Measurements from ENCODE around the gene HS3ST6.
"Not testable (repeated sequence)": the region's sequence is repeated elsewhere in the genome, so short reads cannot be mapped to it uniquely, and the experiment has no call there.

Gene HS3ST6

DNA sequence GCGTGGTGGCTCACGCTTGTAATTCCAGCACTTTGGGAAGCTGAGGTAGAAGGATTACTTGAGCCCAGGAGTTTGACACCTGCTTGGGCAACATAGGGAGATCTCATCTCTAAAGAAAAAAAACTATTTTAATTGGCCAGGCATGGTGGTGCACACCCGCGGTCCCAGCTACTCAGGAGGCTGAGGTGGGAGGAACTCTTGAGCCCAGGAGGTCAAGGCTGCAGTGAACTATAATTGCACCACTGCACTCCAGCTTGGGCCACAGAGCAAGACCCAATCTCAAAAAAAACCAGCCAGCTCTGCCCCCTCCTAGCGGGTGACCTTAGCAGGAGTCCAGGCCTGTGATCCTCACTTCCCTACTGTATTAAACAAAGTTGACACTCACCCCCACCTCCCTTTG lies 5.9 kb upstream of the HS3ST6 start:
- no peak for DNase-seq

DNA sequence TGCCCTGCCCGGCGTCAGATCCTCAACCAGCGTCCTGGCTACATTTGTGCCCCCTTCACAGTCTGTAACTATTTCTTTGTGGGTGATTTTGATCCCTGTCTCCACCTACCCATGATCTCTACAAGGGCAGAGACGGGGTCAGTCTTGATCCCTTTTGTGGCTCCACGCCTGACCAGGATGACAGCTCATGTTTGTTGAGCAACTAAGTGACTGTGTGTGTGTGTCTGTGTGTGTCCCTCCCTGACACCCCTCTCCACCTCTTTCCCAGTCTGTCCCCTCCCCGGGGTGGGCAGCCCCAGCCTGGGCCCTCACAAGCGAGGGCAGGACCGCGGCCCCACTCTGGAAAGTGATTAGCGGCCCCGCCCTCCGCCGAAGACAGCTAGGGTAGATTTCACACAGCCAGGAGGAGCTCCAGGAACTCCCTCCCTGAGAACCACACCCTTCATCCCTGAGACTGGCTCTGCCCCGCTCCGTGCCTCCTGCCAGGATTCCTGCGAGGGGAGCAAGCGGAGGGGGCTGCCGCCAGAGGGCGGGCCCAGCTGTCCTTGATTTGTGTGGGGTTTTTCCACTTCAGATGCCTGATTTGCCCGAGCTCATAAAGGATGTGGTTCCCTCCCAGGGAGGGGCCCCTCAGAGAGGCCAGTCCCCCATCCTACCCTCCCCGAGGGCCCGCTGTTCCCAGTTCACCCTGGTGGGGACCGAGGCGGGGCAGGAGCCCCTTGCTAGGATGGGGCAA lies 5.3 kb upstream of the HS3ST6 start:
- DNase-seq: no peak

DNA sequence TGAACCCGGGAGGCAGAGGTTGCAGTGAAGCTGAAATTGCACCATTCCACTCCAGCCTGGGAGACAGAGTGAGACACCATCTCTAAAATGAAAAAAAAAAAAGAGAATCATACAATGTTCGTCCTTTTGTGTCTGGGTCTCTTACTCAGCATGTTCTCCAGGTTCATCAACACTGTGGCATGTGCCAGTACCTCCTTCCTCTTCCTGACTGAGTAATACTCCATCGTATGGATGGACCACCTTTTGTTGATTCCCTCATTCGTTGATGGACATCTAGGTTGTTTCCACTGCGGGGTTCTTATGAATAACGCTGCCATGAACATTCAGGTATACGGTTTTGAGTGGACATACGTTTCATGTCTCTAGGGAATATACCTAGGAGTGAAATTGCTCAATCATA lies 4.1 kb upstream of the HS3ST6 start:
- no peak for DNase-seq

DNA sequence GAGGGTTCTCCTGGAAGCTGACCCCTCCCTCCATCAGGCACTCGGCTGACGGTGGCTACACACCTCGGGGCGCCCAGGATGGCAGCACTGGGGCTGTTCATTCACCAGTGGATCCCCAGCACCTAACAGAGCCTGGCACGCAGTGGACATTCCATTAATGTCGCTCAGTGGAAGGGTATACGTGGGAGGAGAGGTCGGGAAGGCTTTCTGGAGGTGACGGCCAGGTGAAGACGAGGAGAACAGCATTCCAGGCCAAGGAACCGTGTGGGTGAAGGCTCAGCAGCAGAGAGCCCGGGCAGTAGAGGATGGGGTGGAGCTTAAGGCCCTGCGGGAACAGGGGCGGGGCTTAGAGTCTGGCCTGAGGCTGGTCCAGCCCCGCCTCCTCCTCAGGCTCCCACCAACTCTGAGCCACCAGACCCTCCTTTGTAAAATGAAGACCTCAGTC lies 2.5 kb upstream of the HS3ST6 start:
- no peak for DNase-seq

DNA sequence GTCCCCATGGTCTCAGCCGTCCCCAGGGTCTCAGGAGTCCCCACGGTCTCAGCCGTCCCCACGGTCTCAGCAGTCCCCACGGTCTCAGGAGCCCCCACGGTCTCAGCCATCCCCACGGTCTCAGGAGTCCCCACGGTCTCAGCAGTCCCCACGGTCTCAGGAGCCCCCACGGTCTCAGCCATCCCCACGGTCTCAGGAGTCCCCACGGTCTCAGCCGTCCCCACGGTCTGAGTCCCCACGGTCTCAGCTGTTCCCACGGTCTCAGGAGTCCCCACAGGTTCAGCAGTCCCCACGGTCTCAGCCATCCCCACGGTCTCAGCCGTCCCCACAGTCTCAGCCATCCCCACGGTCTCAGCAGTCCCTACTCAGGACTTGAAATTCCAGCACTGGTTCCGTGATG lies 1.9 kb upstream of the HS3ST6 start:
- not testable (repeated sequence) for DNase-seq

DNA sequence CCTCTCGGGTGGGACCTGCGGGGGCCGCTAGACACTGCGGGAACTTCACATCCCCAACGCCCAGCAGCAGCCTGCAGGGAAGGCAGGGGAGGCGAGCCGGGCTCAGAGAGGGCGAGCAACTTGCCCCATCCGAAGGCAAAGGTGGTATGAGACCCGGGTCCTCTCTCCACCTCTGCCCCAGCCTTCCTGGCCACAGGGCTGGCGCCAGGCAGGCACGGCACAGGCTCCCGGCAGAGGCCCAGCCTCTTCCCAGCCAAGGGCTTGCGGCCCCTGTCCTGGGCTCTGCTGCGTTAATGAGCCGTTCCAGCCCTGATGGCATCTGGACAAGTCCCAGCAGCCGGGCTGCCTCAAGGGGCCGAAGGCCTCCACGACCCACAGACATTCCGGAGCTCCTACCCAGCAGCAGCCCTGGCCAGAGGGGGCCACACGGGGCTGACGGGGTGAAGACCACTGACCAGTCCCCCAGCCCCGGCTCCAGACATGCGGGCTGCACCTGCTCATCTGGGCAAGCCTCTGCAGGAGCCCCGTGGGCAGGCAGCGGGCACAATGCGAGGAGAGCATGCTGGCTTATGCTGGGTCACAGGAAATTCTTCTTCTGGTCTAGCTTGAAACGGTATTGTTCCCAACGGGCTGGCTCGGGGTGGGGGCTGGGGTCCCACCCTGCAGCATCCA lies 1.2 kb upstream of the HS3ST6 start:
- no peak for DNase-seq

DNA sequence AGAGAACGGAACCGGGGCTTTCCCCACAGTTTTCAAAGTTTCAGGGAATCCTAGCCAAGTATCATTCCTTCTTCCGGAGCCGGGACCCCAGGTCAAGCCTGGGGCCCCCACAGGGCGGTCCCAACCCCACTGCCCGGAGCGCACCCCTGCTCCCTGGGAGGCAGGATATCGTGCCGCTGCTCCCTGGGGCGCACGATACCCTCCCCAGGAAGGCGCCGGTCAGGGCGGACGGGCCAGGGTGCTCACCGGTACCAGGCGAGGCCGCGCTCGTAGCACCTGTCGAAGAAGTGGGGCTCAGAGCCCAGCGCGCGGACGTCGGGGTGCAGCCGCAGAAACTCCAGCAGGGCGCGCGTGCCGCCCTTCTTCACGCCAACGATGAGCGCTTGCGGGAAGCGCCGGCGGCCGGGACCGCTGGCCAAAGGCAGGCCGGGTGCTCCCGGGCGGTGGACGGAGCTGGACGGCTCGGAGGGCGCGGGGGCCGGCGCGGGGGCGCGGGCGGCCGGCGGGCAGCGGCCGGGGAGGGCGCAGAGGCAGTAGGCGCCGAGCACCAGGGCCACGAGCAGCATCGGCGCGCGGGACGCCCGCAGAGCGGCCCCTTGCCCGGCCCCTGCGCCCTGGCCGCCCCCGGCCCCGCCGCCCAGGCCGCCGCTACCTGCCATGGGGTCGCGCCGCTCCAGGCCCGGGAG lies 407 bp downstream of the HS3ST6 start:
- DNase-seq: no peak

DNA sequence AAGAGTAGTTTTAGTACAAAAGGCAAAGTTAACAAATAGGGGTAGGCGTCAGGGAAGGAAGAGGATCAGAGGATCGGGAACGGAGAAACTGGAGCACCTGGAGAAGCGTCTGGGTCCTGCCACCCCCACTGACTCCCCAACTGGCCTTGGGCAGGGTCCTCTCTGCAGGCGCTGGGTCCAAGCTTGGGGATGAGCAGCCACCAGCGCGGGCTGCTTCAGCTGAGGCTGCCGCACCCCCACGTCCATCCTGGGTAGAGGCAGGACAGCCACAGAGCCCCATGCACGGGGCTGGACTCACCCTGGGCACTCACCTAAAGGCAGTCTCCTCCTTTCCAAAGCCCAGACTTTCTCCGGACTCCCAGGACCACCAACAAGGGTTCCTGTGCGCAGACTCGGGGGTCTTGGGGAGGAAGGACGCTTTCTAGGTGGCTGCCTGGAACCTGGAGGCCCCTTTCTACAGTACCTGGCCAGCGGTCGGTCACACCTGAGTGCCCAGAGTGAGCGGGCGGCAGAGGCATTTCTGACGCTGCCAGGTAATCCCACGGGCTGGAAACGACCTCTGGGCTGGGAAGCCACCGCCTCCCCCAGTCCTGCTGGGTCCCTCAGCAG lies 1.1 kb downstream of the HS3ST6 start:
- DNase-seq: no peak

DNA sequence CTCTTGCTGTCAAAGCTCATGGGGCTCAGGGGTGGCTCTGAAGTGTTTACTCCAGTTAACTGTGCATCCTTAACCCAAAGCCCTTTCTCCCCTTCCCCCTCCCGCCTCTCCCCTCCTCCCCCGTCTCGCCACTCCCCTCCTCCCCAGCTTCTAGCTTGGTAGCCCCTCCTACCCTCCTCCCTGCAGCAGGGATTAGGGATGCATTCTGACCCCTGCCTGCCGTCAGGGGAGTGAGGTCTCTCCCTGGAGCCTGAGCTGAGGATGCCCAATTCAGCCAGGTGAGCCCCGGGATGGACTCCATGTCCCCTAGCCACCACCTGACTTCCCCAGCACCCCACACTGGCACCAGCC lies 1.6 kb downstream of the HS3ST6 start:
- no peak for DNase-seq

DNA sequence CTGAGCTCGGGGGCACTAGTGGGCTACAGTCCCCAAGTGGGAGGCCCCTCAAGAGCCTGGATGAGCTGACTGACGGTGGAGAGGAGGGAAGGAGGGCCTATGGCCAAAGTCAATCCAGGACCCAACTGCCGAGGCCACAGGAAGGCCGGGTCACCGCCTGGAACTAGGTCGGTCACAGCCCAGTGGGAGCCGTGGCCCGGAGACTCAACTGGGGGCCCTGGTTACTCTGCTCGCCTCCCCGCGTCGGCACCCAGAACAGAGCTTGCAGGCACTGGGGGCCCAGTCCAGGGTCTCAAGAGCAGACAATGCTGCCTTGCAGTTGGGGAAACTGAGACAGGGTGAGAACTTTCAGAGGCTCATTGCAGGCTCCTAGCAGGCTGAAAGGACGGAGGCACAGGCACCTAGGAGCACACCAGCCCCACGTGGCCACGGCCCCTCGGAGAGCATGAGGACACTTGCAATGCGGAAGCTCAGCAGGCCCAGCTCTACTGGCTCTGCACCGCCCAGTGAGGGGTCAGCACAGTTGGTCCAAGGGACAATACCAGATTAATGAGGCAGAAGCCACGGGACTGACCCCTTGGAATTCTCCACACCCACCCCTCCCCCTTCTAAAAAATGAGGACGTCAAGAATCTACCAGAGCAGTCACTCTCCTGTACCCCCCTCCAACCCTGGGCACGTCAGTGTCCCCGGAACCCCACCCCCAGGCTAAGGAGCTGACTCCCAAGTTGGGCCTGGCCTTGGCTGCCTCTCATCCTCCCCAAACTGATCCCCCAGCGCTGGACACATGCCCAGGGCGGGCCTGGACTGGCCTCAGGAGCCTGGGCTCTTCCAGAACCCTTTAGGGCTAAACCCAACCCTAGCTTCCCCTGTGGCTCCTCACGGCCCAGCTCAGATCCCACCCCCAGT lies 2.2 kb downstream of the HS3ST6 start:
- DNase-seq: no peak

DNA sequence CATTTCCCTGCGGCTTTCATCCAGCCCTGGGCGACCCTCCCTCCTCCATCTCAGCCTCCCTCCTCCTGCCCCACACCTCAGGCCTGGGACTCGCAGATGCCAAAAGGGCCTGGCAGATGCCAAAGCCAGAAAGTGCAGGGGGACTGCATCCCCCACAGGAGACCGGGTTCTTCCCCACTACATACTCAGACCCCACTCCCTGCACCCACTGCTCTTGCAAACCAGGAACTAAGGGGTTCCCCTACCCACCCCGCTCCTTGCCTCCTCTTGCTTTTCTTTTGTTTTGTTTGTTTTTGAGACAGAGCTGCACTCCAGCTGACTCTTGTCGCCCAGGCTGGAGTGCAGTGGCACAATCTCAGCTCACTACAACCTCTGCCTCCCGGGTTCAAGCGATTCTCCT lies 3.2 kb downstream of the HS3ST6 start:
- no peak for DNase-seq

DNA sequence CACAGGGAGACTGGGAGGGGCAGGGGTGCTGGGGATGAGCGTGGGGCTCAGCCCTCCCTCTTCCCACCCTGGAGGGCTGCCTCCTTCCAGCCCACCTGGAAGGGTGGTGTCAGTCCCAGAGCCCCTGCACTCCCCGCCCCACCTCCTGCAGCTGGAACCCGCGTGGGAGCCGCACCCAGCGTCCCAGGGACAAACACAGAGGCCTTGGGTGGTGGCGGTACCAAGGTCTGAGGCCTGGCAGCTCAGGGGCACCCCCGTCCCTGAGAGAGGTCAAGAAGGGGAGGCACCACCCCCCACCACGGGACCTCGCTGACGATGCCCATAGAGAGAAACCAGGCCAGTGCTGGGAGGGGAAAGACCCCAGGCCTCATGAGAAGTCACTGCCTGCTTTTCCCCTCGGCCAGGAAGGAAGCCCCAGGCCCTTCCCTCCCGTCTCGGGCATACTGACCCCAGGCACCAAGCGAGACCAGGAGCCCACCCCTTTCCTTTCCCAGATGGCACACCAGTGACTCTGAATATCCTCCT lies 4.1 kb downstream of the HS3ST6 start:
- DNase-seq: no peak

DNA sequence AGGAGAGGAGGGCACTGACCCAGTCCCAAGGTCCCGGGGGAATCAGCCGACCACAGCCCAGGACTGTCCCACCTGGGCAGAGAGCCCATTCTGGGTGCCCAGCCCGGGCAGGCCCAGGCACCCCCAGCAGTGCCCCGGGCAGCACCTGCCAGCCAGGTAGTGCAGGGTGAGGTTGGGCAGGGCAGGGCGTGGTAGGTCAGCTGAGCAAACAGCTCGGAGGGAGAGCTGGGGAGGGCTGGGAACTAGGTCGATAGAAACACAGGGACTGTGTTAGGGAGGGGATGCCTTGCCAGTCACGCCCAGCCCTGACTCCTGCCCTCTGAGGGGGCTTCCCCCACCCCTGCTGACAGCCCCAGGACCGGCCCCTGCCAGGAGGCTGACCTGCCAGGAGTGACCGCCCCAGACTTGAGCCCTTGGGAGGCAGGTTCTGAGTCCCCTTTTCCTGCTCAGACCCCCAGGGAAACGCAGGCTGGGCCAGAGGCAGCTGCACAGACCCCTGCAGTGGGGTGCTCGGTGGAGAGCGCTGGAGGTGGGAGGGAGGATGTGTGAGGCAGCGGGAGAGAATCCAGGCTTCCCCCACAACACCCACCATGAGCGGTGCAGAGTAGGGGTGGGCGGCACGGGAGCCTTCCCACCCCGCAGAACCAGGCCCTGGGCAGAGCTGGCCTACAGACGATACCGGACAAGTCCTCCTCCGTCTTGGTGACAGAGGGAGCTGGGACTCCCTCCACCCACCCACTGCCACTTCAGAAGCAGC lies 4.7 kb downstream of the HS3ST6 start:
- DNase-seq: no peak

DNA sequence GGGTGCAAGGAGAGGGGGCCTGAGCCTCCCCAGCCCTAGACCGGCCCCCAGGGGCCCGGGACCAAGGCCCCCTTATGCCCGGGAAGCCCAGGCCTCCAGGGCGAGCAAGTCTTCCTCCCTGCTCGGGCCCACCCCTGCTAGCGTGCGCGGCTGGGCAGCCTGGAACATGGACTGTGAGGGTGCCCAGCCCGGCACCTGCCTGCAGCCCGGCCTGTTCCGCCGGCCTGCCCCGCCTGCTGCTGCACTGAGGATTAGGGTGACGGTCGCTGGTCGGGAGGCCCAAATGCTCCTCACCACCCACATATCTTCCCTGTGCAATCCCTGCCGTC lies 6.0 kb downstream of the HS3ST6 start:
- no peak for DNase-seq

DNA sequence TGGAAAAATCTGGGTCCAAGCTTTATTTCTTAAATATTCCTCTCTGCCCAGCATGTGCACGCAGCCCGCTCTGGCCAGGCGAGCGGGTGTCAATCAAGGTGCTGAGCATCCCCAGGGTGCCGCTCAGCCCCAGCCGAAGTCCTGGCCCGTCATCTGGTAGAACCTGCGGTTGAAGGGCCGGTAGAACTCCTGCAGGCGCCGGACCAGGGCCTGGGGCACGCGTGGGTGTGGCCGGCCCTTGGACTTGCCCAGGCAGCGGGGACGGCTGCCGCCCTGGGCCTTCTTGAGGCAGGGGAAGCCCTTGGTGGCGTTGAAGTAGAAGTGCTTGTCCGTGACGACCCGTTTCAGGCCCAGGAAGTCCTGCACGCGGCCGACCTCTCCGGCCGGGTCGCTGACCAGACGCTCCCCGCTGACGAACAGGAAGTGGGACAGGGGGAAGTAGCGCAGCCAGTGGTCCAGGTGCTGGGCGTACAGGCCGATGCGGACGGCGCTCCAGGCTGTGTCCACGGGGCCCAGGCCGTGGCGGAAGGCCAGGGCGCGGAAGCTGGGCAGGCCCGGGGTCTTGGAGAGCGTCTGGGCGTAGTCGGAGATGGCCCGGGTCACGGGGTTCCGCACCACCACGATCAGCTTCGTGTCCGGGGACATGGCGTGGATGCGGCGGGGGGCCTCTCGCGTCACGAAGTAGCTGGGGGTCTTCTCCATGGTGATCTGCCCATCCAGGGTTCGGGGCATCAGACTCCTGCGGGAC lies 6.6 kb downstream of the HS3ST6 start:
- DNase-seq: no peak

DNA sequence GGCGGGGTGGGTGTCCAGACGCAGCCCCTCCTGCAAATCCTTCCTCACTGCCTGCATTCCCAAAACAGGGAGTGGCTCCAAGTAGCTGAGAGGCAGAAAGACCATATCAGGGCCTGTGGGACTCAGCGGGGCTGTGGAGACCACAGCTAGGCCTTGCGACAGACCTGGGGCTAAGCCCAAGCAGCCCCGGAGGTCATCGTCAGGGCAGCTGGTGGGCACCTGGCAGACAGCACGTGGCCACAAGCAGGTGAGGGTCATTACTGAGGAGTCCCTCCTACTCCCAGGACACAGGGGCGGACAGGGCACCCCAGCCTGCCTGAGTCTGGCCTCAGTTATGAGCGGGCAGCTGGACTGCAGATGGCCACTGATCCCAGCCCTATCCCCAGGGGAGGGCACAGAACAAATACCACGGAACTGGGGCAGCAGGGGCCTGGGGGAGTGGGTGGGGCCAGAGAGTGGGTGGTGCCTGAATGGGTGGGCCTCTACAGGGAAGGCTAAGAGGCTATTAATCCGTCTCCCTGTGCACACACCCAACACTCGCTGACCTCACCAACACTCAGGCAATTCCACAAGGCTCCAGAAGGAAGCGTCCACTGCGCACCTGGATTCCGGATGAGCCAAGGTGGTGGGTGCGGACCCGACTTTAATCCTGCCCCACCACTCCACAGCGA lies 8.5 kb downstream of the HS3ST6 start:
- no peak for DNase-seq

DNA sequence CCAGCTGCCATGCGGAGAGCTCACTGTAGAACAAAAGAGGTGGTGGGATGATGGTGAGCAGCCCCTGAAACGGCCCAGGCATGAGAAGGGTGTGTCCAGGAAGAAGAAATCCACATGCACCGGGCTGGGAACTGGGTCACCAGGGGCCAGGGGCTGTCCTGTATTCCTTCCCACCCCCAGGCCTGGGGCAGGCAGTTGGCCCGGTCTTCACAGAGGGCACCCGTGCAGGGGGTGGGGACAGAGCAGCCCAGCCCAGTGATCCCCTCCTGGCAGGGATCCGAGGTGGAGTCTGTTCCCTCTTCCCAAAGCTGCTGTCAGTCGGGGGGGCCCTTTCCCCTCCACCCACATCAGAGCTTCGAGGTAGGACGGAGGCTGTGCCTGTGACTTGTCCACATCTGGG lies 9.2 kb downstream of the HS3ST6 start:
- DNase-seq: no peak

DNA sequence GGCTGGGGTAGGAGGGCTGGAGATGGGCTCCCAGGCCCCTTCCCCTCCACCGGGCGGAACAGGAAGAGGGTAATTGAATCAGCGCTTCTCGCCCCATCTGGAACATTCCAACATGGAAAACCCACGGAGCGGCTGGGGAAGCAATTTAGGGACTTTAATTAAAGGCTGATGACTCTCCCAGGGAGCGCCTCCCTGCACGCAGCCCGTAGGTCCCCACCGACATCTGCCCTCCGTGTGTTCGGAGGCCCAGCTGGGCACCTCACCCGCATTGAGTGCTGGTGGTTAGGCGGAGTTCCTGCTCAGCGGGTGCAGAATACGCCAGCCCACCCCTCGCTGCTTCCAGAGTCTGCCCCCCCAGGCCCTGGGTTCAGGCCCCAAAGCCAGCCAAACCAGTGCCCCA lies 10.0 kb downstream of the HS3ST6 start:
- DNase-seq: no peak

DNA sequence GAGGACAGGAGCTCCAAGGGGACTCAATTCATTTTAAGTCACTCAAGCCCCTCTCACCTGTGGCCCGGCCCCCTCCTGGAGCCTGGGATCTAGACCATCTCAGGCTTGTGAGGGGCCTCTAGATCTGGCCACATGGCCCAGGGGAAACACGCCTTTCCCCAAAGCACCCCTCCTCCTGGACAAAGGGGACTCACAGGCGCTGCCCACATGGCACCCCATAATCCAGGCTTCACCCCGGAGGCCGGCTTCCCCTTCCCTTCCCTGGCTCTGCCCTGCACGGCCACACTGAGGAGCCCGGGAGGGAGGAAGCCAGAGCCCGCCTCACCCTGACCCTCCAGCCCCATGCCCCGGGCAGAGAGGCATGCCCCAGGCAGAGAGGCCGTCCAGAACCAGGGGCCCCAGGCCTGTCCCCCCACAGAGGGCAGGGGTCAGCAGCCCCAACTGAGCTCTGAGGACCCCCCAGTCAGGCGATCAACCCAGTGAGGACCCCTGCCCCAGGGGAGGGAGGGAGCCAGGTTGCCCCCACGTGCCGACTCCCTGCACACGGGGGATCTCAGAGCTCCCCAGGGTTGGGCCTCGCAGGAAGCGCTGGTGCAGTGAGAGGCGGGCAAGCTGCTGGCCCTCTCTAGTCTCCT lies 10.9 kb downstream of the HS3ST6 start:
- no peak for DNase-seq

DNA sequence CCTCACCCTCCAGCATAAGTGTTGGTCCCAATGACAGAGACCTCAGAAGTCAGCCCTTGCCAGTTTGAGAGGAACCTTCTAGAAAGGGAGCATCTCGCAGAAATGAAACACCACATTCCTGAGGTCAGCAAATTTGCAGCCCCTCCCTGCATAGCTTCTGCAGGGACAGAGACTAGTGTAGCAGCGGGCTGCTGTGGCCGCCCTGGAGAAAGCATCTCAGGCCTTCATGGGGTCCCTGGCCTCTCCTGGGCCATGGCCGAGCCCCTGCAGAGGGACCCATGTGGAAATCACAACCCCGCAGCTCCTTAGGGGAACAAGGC lies 11.4 kb downstream of the HS3ST6 start:
- DNase-seq: no peak

Data from activated CD4-positive, alpha-beta T cell treated with anti-CD3 and anti-CD28 coated beads, Interleukin-2, amount 50 U/mL, for 1 hour (primary cell).